B cell (primary cell): ENCODE measurements around the gene FCER1G. TPM values are rescaled to one million over a fixed set of nuclear protein-coding genes. Genes with fewer than 3 reads are reported as not detected.

ENCODE experiments used
- ATAC-seq: fragments of 200-7000 bp; cut with Tn5 transposase; one replicate; pipeline ENCODE4 v1.10.0; 2021; ENCODE audit warnings: low read depth, mild to moderate bottlenecking, moderate number of reproducible peaks, moderate library complexity
- CTCF ChIA-PET: fragments of 350-600 bp; sonication (Branson Sonifier 250); formaldehyde crosslinking; loops from one replicate; lab custom pipeline; 2021; ENCODE audit warnings: antibody characterized with exemption, inconsistent platforms; lab: Charles Lee
- POLR2A ChIA-PET: fragments of 350-600 bp; sonication (Branson Sonifier 250); formaldehyde crosslinking; loops from one replicate; lab custom pipeline; 2021; ENCODE audit warnings: antibody characterized with exemption; lab: Charles Lee
- DNase-seq: peaks from one replicate; pipeline ENCODE4 v3.0.0; 2013
- H2AFZ ChIP-seq: 2 replicates; pipeline ENCODE4 v1.6.1; 2012; ENCODE audit warnings: mild to moderate bottlenecking, low read depth, low read length; ENCODE audit not compliant: insufficient read depth, poor library complexity, severe bottlenecking
- H3K27ac ChIP-seq, 2 donors: 1 replicate in 1 of 2; 2 replicates in 1 of 2; pipeline ENCODE4 v1.5.1; 2012 to 2013; ENCODE audit warnings: low read length in 2 of 2, mild to moderate bottlenecking in 2 of 2, moderate library complexity in 1 of 2
- H3K27me3 ChIP-seq, 4 experiments: fragments of 200-600 bp in 1 of 4; sonication (generic) in 1 of 4; replicated peaks in 1 of 4; 1 replicate in 2 of 4; 2 replicates in 2 of 4; pipeline versions ENCODE4 v1.6.1 to v1.7.0; 2013 to 2016; ENCODE audit warnings: low read length in 3 of 4, mild to moderate bottlenecking in 2 of 4, mixed read lengths in 1 of 4, moderate library complexity in 1 of 4; ENCODE audit not compliant: insufficient read depth in 4 of 4, control insufficient read depth in 3 of 4; ENCODE audit errors: control extremely low read depth in 1 of 4
- H3K36me3 ChIP-seq, 2 experiments: replicated peaks in 1 of 2; 1 replicate in 1 of 2; 2 replicates in 1 of 2; pipeline versions ENCODE4 v1.6.1 to v1.7.1; 2013; ENCODE audit warnings: low read length in 1 of 2; ENCODE audit not compliant: insufficient read depth in 2 of 2, control insufficient read depth in 1 of 2; ENCODE audit errors: control extremely low read depth in 1 of 2, extremely low read depth in 1 of 2
- H3K4me1 ChIP-seq, 2 donors: fragments of 200-600 bp in 1 of 2; sonication (generic) in 1 of 2; 1 replicate in 1 of 2; 2 replicates in 1 of 2; pipeline versions ENCODE4 v1.5.1 to v1.6.1; 2013 to 2017; ENCODE audit warnings: low read length in 2 of 2; ENCODE audit not compliant: control insufficient read depth in 2 of 2, insufficient read depth in 2 of 2
- H3K4me2 ChIP-seq: replicated peaks from 2 replicates; pipeline ENCODE3; 2012; ENCODE audit warnings: mild to moderate bottlenecking, low read depth, low read length; ENCODE audit not compliant: poor library complexity, severe bottlenecking
- H3K4me3 ChIP-seq, 5 experiments: fragments of 200-600 bp in 1 of 5; sonication (generic) in 1 of 5; 1 replicate in 3 of 5; 2 replicates in 2 of 5; pipeline versions ENCODE4 v1.5.1 to v1.7.0; 2011 to 2016; ENCODE audit warnings: low read length in 4 of 5, mild to moderate bottlenecking in 4 of 5, low read depth in 2 of 5, control low read depth in 1 of 5, moderate library complexity in 1 of 5; ENCODE audit not compliant: insufficient read depth in 1 of 5; ENCODE audit errors: control extremely low read depth in 1 of 5, extremely low read depth in 1 of 5
- H3K79me2 ChIP-seq: fragments of 200-600 bp; sonication (generic); one replicate; pipeline ENCODE4 v1.6.0; 2016; ENCODE audit warnings: low read length; ENCODE audit not compliant: control insufficient read depth, insufficient read depth
- H3K9ac ChIP-seq: fragments of 200-600 bp; sonication (generic); 2 replicates; pipeline ENCODE4 v1.6.1; 2017; ENCODE audit warnings: mild to moderate bottlenecking, low read length, moderate library complexity
- H3K9me3 ChIP-seq, 3 donors: one replicate each; pipeline versions ENCODE4 v1.6.1 to v1.7.1; 2013; ENCODE audit warnings: low read length in 2 of 3; ENCODE audit not compliant: control insufficient read depth in 2 of 3, insufficient read depth in 1 of 3; ENCODE audit errors: control extremely low read depth in 1 of 3
- H4K20me1 ChIP-seq: 2 replicates; pipeline ENCODE4 v1.6.0; 2012; ENCODE audit warnings: mild to moderate bottlenecking, low read length; ENCODE audit not compliant: insufficient read depth, control insufficient read depth, poor library complexity, severe bottlenecking
- H3K27ac Mint-ChIP-seq: one replicate; pipeline ENCODE4 v1.8.0; 2021; ENCODE audit warnings: mixed read lengths
- H3K27me3 Mint-ChIP-seq: one replicate; pipeline ENCODE4 v1.8.0; 2021; ENCODE audit warnings: mixed read lengths
- H3K4me1 Mint-ChIP-seq: one replicate; pipeline ENCODE4 v1.8.0; 2021; ENCODE audit warnings: mixed read lengths
- H3K4me3 Mint-ChIP-seq: one replicate; pipeline ENCODE4 v1.8.0; 2021; ENCODE audit warnings: mixed read lengths
- H3K9me3 Mint-ChIP-seq: one replicate; pipeline ENCODE4 v1.8.0; 2022; ENCODE audit warnings: mixed read lengths; ENCODE audit not compliant: insufficient read depth
- EZH2 ChIP-seq: IDR thresholded peaks from 2 replicates; pipeline ENCODE4 v1.6.1; 2012; ENCODE audit warnings: borderline replicate concordance, low read depth, mild to moderate bottlenecking, moderate library complexity, low read length; ENCODE audit not compliant: insufficient read depth, poor library complexity, severe bottlenecking
- WGBS: methylation state at CpG from one replicate; pipeline ENCODE4 v1.1.5; 2013; ENCODE audit warnings: missing lambda C conversion rate; ENCODE audit not compliant: insufficient coverage; 5-methylcytosine and 5-hydroxymethylcytosine counted together
- intact Hi-C: fragments of 100-400 bp; cut with micrococcal nuclease; formaldehyde crosslinking; loops from one replicate; pipeline ENCODE4 v1.10.0; 2022
- polyA plus RNA-seq: library from polyadenylated mRNA; depleted of rRNA; stranded (reverse); fragments of >200 nt; gene quantifications from 2 replicates; pipeline ENCODE4 v1.2.3, GENCODE V29; 2012
- total RNA-seq, 2 donors: library from RNA; stranded (reverse); fragments of 120-200 nt in 1 of 2; gene quantifications; 1 replicate in 1 of 2; 2 replicates in 1 of 2; pipeline versions ENCODE4 v1.2.3 to v1.2.4, GENCODE V29; 2013 to 2022
- TF ChIP-seq, protein P1 (sequence below): fragments of 200-600 bp; IDR thresholded peaks from one replicate; pipeline ENCODE4 v1.8.0; 2022; ENCODE audit warnings: antibody characterized with exemption, mild to moderate bottlenecking

The FCER1G gene
- total and polyA plus RNA-seq, 2 donors (not counting 1 experiment from before 2014, with no cell fraction given) = 0.76 to 13.6 TPM

DNA sequence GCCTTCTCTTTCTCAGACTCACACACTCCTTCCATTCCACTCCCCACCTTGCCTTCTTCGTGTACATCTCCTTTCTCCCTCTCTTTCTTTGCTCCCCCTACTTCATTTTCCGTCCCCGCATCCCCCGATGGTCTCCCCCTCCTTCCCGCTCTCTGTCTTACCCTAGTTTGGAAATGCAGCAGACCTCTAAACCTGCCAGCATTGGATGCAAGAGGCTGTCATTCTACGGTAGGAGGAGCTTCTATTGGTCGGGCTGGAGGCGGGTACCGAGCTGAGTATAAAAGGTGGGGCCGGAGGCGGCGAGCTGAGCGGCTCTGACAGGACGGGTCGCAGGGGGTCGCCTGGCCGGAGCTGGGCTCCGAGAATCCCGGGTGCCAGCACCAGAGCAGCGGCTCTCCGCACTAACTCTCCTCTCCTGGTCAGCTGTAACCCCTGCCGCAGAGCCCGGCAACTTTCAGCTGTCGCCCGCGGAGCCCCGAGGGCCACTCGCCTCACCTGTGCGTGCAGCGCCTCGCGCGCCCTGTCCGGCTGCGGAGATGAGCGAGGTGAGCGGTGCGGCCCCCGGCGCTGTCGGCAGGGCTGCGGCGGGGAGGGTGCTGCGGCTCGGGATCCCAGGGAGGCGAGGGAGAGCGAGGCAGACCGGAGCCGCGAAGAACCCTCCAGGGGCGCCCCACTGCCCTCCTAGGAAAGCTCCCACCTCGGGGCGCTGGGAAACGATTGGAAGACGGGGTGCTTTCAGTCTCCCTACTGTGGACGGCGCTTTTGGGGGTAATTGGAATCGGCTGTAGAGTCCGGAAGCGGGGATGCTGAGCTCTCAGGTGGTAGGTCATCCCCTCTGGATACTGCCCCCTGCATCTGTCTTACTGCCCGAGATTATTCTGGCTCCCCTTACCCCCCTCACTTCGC lies 43.6 kb downstream of the FCER1G start, which contains the start of gene PCP4L1:
TSS of gene PCP4L1 (plus strand) at position 307 of the 906 bp plus-strand sequence. CDS start at position 537, 230 bp downstream.
- Mint-ChIP-seq H3K4me1 (peaks cover 35% of the 10 kb centered on the region), H3K4me3 (peak within 1 kb of the TSS; percentile 74), H3K27me3 (peaks cover 65% of the 10 kb centered on the region), H3K27ac (no peak within 1 kb of the TSS), H3K9me3 (peaks cover 9% of the 10 kb centered on the region)
- DNase-seq (peak; percentile 55), ATAC-seq (peak; percentile 78)
- Histone ChIP-seq H3K4me2 (peak within 1 kb of the TSS; percentile 89), H3K79me2 (no peaks in the 10 kb centered on the region), H3K36me3 (no peaks in the 10 kb centered on the region), H3K4me1 (peaks cover 18 to 22% of the 10 kb centered on the region in 2 donors), H3K9ac (peak within 1 kb of the TSS; percentile 64), H4K20me1 (no peaks in the 10 kb centered on the region), H2AFZ (peak within 1 kb of the TSS; percentile 79), H3K27ac (no peak within 1 kb of the TSS), H3K4me3 (peak within 1 kb of the TSS; percentile 5 to 61 (median 47)), H3K9me3 (peaks cover 0 to 26% (median 15%) of the 10 kb centered on the region in 3 donors), H3K27me3 (peaks cover 0 to 58% (median 34%) of the 10 kb centered on the region in 4 experiments)
- TF ChIP-seq, protein P1, sequence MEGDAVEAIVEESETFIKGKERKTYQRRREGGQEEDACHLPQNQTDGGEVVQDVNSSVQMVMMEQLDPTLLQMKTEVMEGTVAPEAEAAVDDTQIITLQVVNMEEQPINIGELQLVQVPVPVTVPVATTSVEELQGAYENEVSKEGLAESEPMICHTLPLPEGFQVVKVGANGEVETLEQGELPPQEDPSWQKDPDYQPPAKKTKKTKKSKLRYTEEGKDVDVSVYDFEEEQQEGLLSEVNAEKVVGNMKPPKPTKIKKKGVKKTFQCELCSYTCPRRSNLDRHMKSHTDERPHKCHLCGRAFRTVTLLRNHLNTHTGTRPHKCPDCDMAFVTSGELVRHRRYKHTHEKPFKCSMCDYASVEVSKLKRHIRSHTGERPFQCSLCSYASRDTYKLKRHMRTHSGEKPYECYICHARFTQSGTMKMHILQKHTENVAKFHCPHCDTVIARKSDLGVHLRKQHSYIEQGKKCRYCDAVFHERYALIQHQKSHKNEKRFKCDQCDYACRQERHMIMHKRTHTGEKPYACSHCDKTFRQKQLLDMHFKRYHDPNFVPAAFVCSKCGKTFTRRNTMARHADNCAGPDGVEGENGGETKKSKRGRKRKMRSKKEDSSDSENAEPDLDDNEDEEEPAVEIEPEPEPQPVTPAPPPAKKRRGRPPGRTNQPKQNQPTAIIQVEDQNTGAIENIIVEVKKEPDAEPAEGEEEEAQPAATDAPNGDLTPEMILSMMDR = no peak
- peak; percentile 33 for TF ChIP-seq EZH2
- ChIA-PET CTCF (interaction anchor here (0.6 to 1.8 kb wide), 5 partner anchors 33 to 132 kb away, joined by 3 to 4 read pairs (median 3); partner anchors contain the start of gene TOMM40L), POLR2A (no interaction called here)
- 4% methylated on average over 55 of the region's 62 CpGs for WGBS
- intact Hi-C loops = no loop called here
